K562 (cell line): ENCODE data around the gene ADPRHL1. TPM values are rescaled to one million over a fixed set of nuclear protein-coding genes. Genes with fewer than 3 reads are reported as not detected.

Source experiments
- ATAC-seq: fragments of 200-7000 bp; cut with Tn5 transposase; 3 replicates; pipeline ENCODE4 v1.9.1; 2020; ENCODE audit warnings: moderate library complexity
- BruUV-seq: library from RNA; stranded (reverse); fragments of 400-500 nt; replicated peaks from 2 replicates; lab custom pipeline; 2021; lab: Mats Ljungman, UMichigan
- CTCF ChIA-PET: fragments of 300-600 bp; formaldehyde crosslinking; extraction: SDS; loops from one replicate; lab custom pipeline; 2021; ENCODE audit warnings: low intra/inter-chr PET ratio; lab: Yijun Ruan, JAX
- POLR2A ChIA-PET: fragments of 300-600, 350-650 bp; sonication (Branson Sonifier 250); formaldehyde crosslinking; extraction: SDS; loops from one replicate; lab custom pipeline; 2021; ENCODE audit warnings: antibody characterized with exemption, inconsistent platforms; lab: Yijun Ruan, JAX
- DNase-seq, 4 experiments: peaks; one replicate each; pipeline versions ENCODE4 v3.0.0 to v3.0.0-alpha.2; 2011 to 2018; ENCODE audit warnings: low spot score in 3 of 4, mixed read lengths in 3 of 4; ENCODE audit errors: extremely low read depth in 1 of 4
- FAIRE-seq: peaks from 2 replicates; lab custom pipeline; 2011; peaks lifted over from hg19 to GRCh38; lab: Jason Lieb, UNC
- H2AFZ ChIP-seq: 2 replicates; pipeline ENCODE4 v1.6.0; 2011; ENCODE audit warnings: low read depth, low read length, control low read depth, inconsistent platforms
- H3K27ac ChIP-seq: fragments of 200-600 bp; 3 replicates; pipeline ENCODE4 v1.8.0; 2011; ENCODE audit warnings: low read depth, mild to moderate bottlenecking, control low read depth, inconsistent platforms, low read length, moderate library complexity, mixed read lengths; ENCODE audit errors: extremely low read depth
- H3K27me3 ChIP-seq, 2 experiments: fragments of 300-600 bp in 1 of 2; 2 replicates in 1 of 2; 3 replicates in 1 of 2; pipeline versions ENCODE4 v1.6.0 to v1.8.0; 2011; ENCODE audit warnings: inconsistent platforms in 2 of 2, low read length in 2 of 2, mild to moderate bottlenecking in 1 of 2, mixed read lengths in 1 of 2, moderate library complexity in 1 of 2; ENCODE audit not compliant: control insufficient read depth in 2 of 2, insufficient read depth in 2 of 2
- H3K36me3 ChIP-seq: fragments of 300-600 bp; 3 replicates; pipeline ENCODE4 v1.8.0; 2011; ENCODE audit warnings: mild to moderate bottlenecking, low read length, inconsistent platforms; ENCODE audit not compliant: control insufficient read depth, insufficient read depth
- H3K4me1 ChIP-seq, 2 experiments: fragments of 200-600 bp in 1 of 2; replicated peaks in 1 of 2; 2 replicates in 1 of 2; 3 replicates in 1 of 2; pipeline versions ENCODE4 v1.5.1 to v1.8.0; 2011; ENCODE audit warnings: inconsistent platforms in 2 of 2, low read length in 2 of 2, mild to moderate bottlenecking in 1 of 2, mixed read lengths in 1 of 2, moderate library complexity in 1 of 2; ENCODE audit not compliant: control insufficient read depth in 2 of 2, insufficient read depth in 2 of 2
- H3K4me2 ChIP-seq: 2 replicates; pipeline ENCODE4 v1.6.1; 2011; ENCODE audit warnings: low read length, control low read depth, inconsistent platforms, mixed read lengths; ENCODE audit not compliant: insufficient read depth
- H3K4me3 ChIP-seq: fragments of 200-600 bp; sonication (generic), shearing (Covaris generic); 2 replicates; pipeline ENCODE4 v1.5.1; 2016; ENCODE audit warnings: control low read depth, inconsistent platforms
- H3K79me2 ChIP-seq: fragments of 200-600 bp; 3 replicates; pipeline ENCODE4 v1.8.0; 2011; ENCODE audit warnings: low read length, inconsistent platforms; ENCODE audit not compliant: control insufficient read depth, insufficient read depth
- H3K9ac ChIP-seq, 2 experiments: 2 replicates each; pipeline versions ENCODE4 v1.6.0 to v1.6.1; 2011; ENCODE audit warnings: low read depth in 2 of 2, low read length in 2 of 2, control low read depth in 1 of 2, inconsistent platforms in 1 of 2, mild to moderate bottlenecking in 1 of 2, mixed read lengths in 1 of 2; ENCODE audit not compliant: insufficient read depth in 1 of 2
- H3K9me1 ChIP-seq: one replicate; pipeline ENCODE4 v1.6.0; 2011; ENCODE audit warnings: inconsistent platforms, mild to moderate bottlenecking, low read length, moderate library complexity; ENCODE audit not compliant: control insufficient read depth, insufficient read depth
- H3K9me3 ChIP-seq: replicated peaks from 2 replicates; pipeline ENCODE4 v1.5.1; 2011; ENCODE audit warnings: low read depth, low read length, inconsistent platforms; ENCODE audit not compliant: control insufficient read depth, insufficient read depth
- H4K20me1 ChIP-seq: replicated peaks from 2 replicates; pipeline ENCODE4 v1.6.1; 2011; ENCODE audit warnings: low read length, inconsistent platforms, mixed read lengths; ENCODE audit not compliant: control insufficient read depth, insufficient read depth
- ARID3A ChIP-seq: IDR thresholded peaks from 2 replicates; pipeline ENCODE4 v1.6.1; 2012; ENCODE audit warnings: low read depth, low read length, improper control_type of control experiment, borderline replicate concordance
- CBX3 ChIP-seq, 2 experiments: IDR thresholded peaks; 1 replicate in 1 of 2; 2 replicates in 1 of 2; pipeline ENCODE4 v1.6.1; 2012; ENCODE audit warnings: inconsistent platforms in 2 of 2, low read length in 2 of 2, borderline replicate concordance in 1 of 2, control low read depth in 1 of 2
- ILF3 ChIP-seq: fragments of 450-650 bp; IDR thresholded peaks from 2 replicates; pipeline ENCODE4 v1.6.1; 2018; ENCODE audit warnings: antibody characterized with exemption, mild to moderate bottlenecking, moderate library complexity, borderline replicate concordance
- MXI1 ChIP-seq: IDR thresholded peaks from 2 replicates; pipeline ENCODE4 v1.6.1; 2011; ENCODE audit warnings: low read depth, mild to moderate bottlenecking, improper control_type of control experiment, low read length
- MYBL2 ChIP-seq, 2 experiments: fragments of 450-650 bp in 1 of 2; sonication (generic) in 1 of 2; formaldehyde crosslinking in 1 of 2; IDR thresholded peaks; 2 replicates each; pipeline versions ENCODE4 v1.6.1 to v1.8.1; 2017 to 2022; ENCODE audit warnings: borderline replicate concordance in 1 of 2, inconsistent platforms in 1 of 2, low read depth in 1 of 2, mild to moderate bottlenecking in 1 of 2, missing genetic modification reagents in 1 of 2, moderate library complexity in 1 of 2
- MYNN ChIP-seq, 2 experiments: sonication (generic); formaldehyde crosslinking in 1 of 2; IDR thresholded peaks; 2 replicates each; pipeline versions ENCODE4 v1.5.0 to v1.6.1; 2016 to 2020; ENCODE audit warnings: antibody characterized with exemption in 1 of 2, missing genetic modification reagents in 1 of 2
- PATZ1 ChIP-seq: fragments of 250-450 bp; sonication (Bioruptor Pico); IDR thresholded peaks from 2 replicates; pipeline ENCODE4 v1.5.0; 2020; ENCODE audit warnings: mild to moderate bottlenecking, borderline replicate concordance
- RBM25 ChIP-seq: fragments of 200-400 bp; formaldehyde crosslinking; IDR thresholded peaks from 2 replicates; pipeline ENCODE4 v1.6.1; 2018; ENCODE audit warnings: low read length, low read depth, moderate library complexity; ENCODE audit not compliant: severe bottlenecking
- RFX1 ChIP-seq: fragments of 450-650 bp; IDR thresholded peaks from 2 replicates; pipeline ENCODE4 v1.6.1; 2016; ENCODE audit warnings: mild to moderate bottlenecking, moderate library complexity
- SIX5 ChIP-seq, 2 experiments: IDR thresholded peaks; 2 replicates each; pipeline ENCODE4 v1.6.1; 2011; ENCODE audit warnings: low read length in 2 of 2, borderline replicate concordance in 1 of 2, low read depth in 1 of 2, mild to moderate bottlenecking in 1 of 2, moderate library complexity in 1 of 2; ENCODE audit not compliant: insufficient read depth in 1 of 2
- SNRNP70 ChIP-seq: fragments of 200-400 bp; formaldehyde crosslinking; optimal IDR thresholded peaks from 2 replicates; pipeline ENCODE3; 2017; ENCODE audit warnings: low read depth, low read length
- TGIF2 ChIP-seq: sonication (generic); formaldehyde crosslinking; IDR thresholded peaks from 2 replicates; pipeline ENCODE4 v1.8.1; 2022; ENCODE audit warnings: mild to moderate bottlenecking, missing genetic modification reagents, moderate library complexity
- TOE1 ChIP-seq, 2 experiments: fragments of 450-650 bp in 1 of 2; sonication (generic) in 1 of 2; formaldehyde crosslinking in 1 of 2; IDR thresholded peaks; 2 replicates each; pipeline versions ENCODE4 v1.7.1 to v1.8.0; 2016 to 2022; ENCODE audit warnings: borderline replicate concordance in 2 of 2, mild to moderate bottlenecking in 2 of 2, antibody characterized with exemption in 1 of 2, inconsistent platforms in 1 of 2, low read depth in 1 of 2, missing genetic modification reagents in 1 of 2, moderate library complexity in 1 of 2
- ZC3H4 ChIP-seq: sonication (generic); formaldehyde crosslinking; IDR thresholded peaks from 2 replicates; pipeline ENCODE4 v1.9.0; 2021; ENCODE audit warnings: missing genetic modification reagents, borderline replicate concordance
- ZEB2 ChIP-seq: fragments of 450-650 bp; IDR thresholded peaks from 2 replicates; pipeline ENCODE4 v1.6.1; 2016
- ZNF232 ChIP-seq: sonication (generic); formaldehyde crosslinking; IDR thresholded peaks from 2 replicates; pipeline ENCODE4 v1.8.0; 2022; ENCODE audit warnings: mild to moderate bottlenecking, missing genetic modification reagents
- ZNF584 ChIP-seq: fragments of 200-800 bp; sonication (Bioruptor generic); IDR thresholded peaks from 2 replicates; pipeline ENCODE4 v1.6.1; 2016; ENCODE audit warnings: low read depth, mild to moderate bottlenecking, missing genetic modification characterization, missing compliant biosample characterization
- ZNF717 ChIP-seq: fragments of 250-450 bp; sonication (Bioruptor Pico); IDR thresholded peaks from 2 replicates; pipeline ENCODE4 v1.5.0; 2021
- WGBS: fragments of 100-300 bp; shearing (Covaris generic); methylation state at CpG from one replicate; pipeline ENCODE4 v1.1.6; 2016; ENCODE audit warnings: low coverage, mixed read lengths; ENCODE audit not compliant: insufficient coverage; ENCODE audit errors: missing lambda C conversion rate; 5-methylcytosine and 5-hydroxymethylcytosine counted together
- in situ Hi-C: fragments of 300-500 bp; cut with MboI; formaldehyde crosslinking; loops from 4 replicates; pipeline ENCODE4 v1.15.0; 2018; ENCODE audit warnings: inconsistent platforms, mixed read lengths
- intact Hi-C: fragments of 100-400 bp; cut with micrococcal nuclease; formaldehyde crosslinking; loops from 2 replicates; pipeline ENCODE4 v1.14.2; 2022
- polyA plus RNA-seq, 8 experiments: library from polyadenylated mRNA; depleted of rRNA in 4 of 8; stranded (reverse) in 5 of 8; unstranded in 3 of 8; fragments of >200 nt; fragmentation: Nextera tagmentation in 2 of 8; fragmentation: Illumina TruSeq in 1 of 8; extraction: Ambion mirVana in 2 of 8; extraction: Trizol in 1 of 8; gene quantifications; 2 replicates each; pipeline versions ENCODE4 v1.2.1 to v1.2.3, GENCODE V29; 2011 to 2014; ENCODE audit warnings: inconsistent platforms in 1 of 8, missing spikeins in 1 of 8
- total RNA-seq, 7 experiments: library from RNA; depleted of rRNA in 6 of 7; stranded (reverse); fragments of >200 nt in 6 of 7; fragmentation: Illumina TruSeq in 2 of 7; extraction: Trizol in 2 of 7; gene quantifications; 2 replicates each; pipeline versions ENCODE4 v1.2.1 to v1.2.3, GENCODE V29; 2011 to 2021; ENCODE audit warnings: low replicate concordance in 1 of 7

The ADPRHL1 gene
- total and polyA plus RNA-seq, 9 of the 15 experiments (the other 6 are each of a cell fraction or from before 2014, with no cell fraction given) = 0.06 to 0.76 (median 0.37) TPM; not detected in 1

GRCh38 chr13:113476811-113477210, 23.5 kb upstream of the ADPRHL1 start (continued):
- TF ChIP-seq ZC3H4 (CRISPR knock-in tag) (no peak), CBX3 (IDR thresholded peaks at IDR 0.05; ENCODE audit: borderline replicate concordance in 1 of 2, low read length in 2 of 2) (no peak), MYBL2 (IDR thresholded peaks at IDR 0.05; ENCODE audit: low read depth) (no peak), MYBL2 (CRISPR knock-in tag; IDR thresholded peaks at IDR 0.05; ENCODE audit: borderline replicate concordance) (no peak), ZNF232 (CRISPR knock-in tag) (no peak), RBM25 (no peak)

GRCh38 chr13:113475911-113476310, 22.6 kb upstream of the ADPRHL1 start:
- CTCF ChIA-PET = no interaction called here
- Histone ChIP-seq H3K4me3 (no peak overlapping the region), H3K9me3 (no peaks in the 10 kb centered on the region), H3K27ac (no peak overlapping the region), H3K4me2 (no peak overlapping the region), H3K27me3 (no peaks in the 10 kb centered on the region), H3K36me3 (peaks cover 57% of the 10 kb centered on the region), H3K79me2 (peaks cover 3% of the 10 kb centered on the region; the same call in 1 of the 3 replicates), H3K9ac (no peak overlapping the region), H2AFZ (no peak overlapping the region), H4K20me1 (no peaks in the 10 kb centered on the region), H3K9me1 (no peaks in the 10 kb centered on the region), H3K4me1 (no peaks in the 10 kb centered on the region; a peak in 2 of 5 replicates)
- intact Hi-C loops (no loop called here), in situ Hi-C loops (no loop called here)
- BruUV-seq = no TSS peak
- WGBS = 96% methylated on average over 10 of the region's 12 CpGs
- DNase-seq (no peak), FAIRE-seq (no peak), ATAC-seq (no peak)
- POLR2A ChIA-PET = interaction anchor here (1.2 kb wide), 1 partner anchor 14 kb away, joined by 3 read pairs; no protein-coding TSS in a partner anchor
- no peak for TF ChIP-seq ZEB2
- no peak for TF ChIP-seq SNRNP70
- TF ChIP-seq TOE1 (IDR thresholded peaks at IDR 0.05; ENCODE audit: borderline replicate concordance) = no peak
- TF ChIP-seq TOE1 (CRISPR knock-in tag; IDR thresholded peaks at IDR 0.05; ENCODE audit: borderline replicate concordance, low read depth) = no peak
- no peak for TF ChIP-seq ILF3
- no peak for TF ChIP-seq ARID3A
- no peak for TF ChIP-seq MYNN (IDR thresholded peaks at IDR 0.05)
- no peak for TF ChIP-seq MYNN (CRISPR knock-in tag; IDR thresholded peaks at IDR 0.05)
- no peak for TF ChIP-seq ZNF717
- no peak for TF ChIP-seq TGIF2 (CRISPR knock-in tag)
- no peak for TF ChIP-seq MXI1
- TF ChIP-seq RFX1 = no peak
- no peak for TF ChIP-seq ZNF584 (CRISPR knock-in tag)
- no peak for TF ChIP-seq PATZ1
- no peak for TF ChIP-seq SIX5 (IDR thresholded peaks at IDR 0.05; ENCODE audit: borderline replicate concordance in 1 of 2, insufficient read depth in 1 of 2, low read depth in 1 of 2, low read length in 2 of 2)
